SJSA1 (cell line): ENCODE data around the gene SH3GL3. TPM values are rescaled to one million over a fixed set of nuclear protein-coding genes. Genes with fewer than 3 reads are reported as not detected.
A peak's percentile ranks its signal among the peaks of the same experiment; 100 is the strongest.

Experiments
- DNase-seq, 2 experiments: peaks; one replicate each; pipeline ENCODE4 v3.0.0-alpha.2; 2015 to 2020; ENCODE audit warnings: low spot score in 2 of 2, low read depth in 1 of 2
- H3K27ac ChIP-seq: fragments of 250-450 bp; sonication (Bioruptor Pico); 2 replicates; pipeline ENCODE4 v1.5.1; 2020; ENCODE audit warnings: mild to moderate bottlenecking, moderate library complexity
- H3K27me3 ChIP-seq: fragments of 250-450 bp; sonication (Bioruptor Pico); replicated peaks from 2 replicates; pipeline ENCODE4 v1.5.1; 2020; ENCODE audit warnings: mild to moderate bottlenecking, moderate library complexity
- H3K36me3 ChIP-seq: fragments of 250-450 bp; sonication (Bioruptor Pico); 2 replicates; pipeline ENCODE4 v1.5.1; 2020; ENCODE audit warnings: mild to moderate bottlenecking
- H3K4me1 ChIP-seq: fragments of 250-450 bp; sonication (Bioruptor Pico); replicated peaks from 2 replicates; pipeline ENCODE4 v1.6.1; 2021; ENCODE audit warnings: mild to moderate bottlenecking
- H3K4me3 ChIP-seq: fragments of 250-450 bp; sonication (Bioruptor Pico); 2 replicates; pipeline ENCODE4 v1.5.1; 2020; ENCODE audit warnings: mild to moderate bottlenecking
- H3K9me3 ChIP-seq: fragments of 250-450 bp; sonication (Bioruptor Pico); replicated peaks from 2 replicates; pipeline ENCODE4 v1.5.1; 2020; ENCODE audit warnings: mild to moderate bottlenecking
- total RNA-seq: library from RNA; depleted of rRNA; stranded (reverse); fragments of >200 nt; shearing (Covaris generic); gene quantifications from 2 replicates; pipeline ENCODE4 v1.2.3, GENCODE V29; 2014

Gene SH3GL3
- total RNA-seq, 1 experiment from 2014 or later, result 0.66 TPM

- 0 out of 2 replicates have a peak, but pooled peaks cover 8% of the 10 kb centered on the region for H3K9me3 ChIP-seq
- no peak overlapping the region for H3K4me3 ChIP-seq
- no peaks in the 10 kb centered on the region; the same call in 1 of the 2 replicates for H3K27me3 ChIP-seq
- no peak for DNase-seq
- H3K36me3 ChIP-seq, result no peaks in the 10 kb centered on the region
- H3K27ac ChIP-seq, result no peak overlapping the region
- H3K4me1 ChIP-seq, result peaks cover 6% of the 10 kb centered on the region; the same call in 1 of the 2 replicates
These were observed 205.6 kb downstream of the SH3GL3 start for GRCh38 chr15:83652626-83653204.

- Histone ChIP-seq H3K4me1 (peaks cover 6% of the 10 kb centered on the region; the same call in 1 of the 2 replicates), H3K27ac (no peak overlapping the region), H3K9me3 (0 out of 2 replicates have a peak, but pooled peaks cover 8% of the 10 kb centered on the region), H3K36me3 (no peaks in the 10 kb centered on the region), H3K27me3 (no peaks in the 10 kb centered on the region; the same call in 1 of the 2 replicates), H3K4me3 (no peak overlapping the region)
- no peak for DNase-seq
These were observed 206.1 kb downstream of the SH3GL3 start for GRCh38 chr15:83653288-83653638.

- Histone ChIP-seq H3K27me3 (no peaks in the 10 kb centered on the region; the same call in 1 of the 2 replicates), H3K9me3 (0 out of 2 replicates have a peak, but pooled peaks cover 8% of the 10 kb centered on the region), H3K36me3 (no peaks in the 10 kb centered on the region), H3K4me3 (peak within 1 kb of the TSS; percentile 29), H3K27ac (no peak within 1 kb of the TSS), H3K4me1 (peaks cover 6% of the 10 kb centered on the region; the same call in 1 of the 2 replicates)
- peak; percentile 34 to 77 for DNase-seq
These were observed 206.7 kb downstream of the SH3GL3 start, which contains the start of gene ADAMTSL3 for GRCh38 chr15:83653639-83654378. ADAMTSL3 (plus strand) TSS chr15:83654123; CDS start chr15:83655762, 1,639 bp downstream.

GRCh38 chr15:83654379-83655236 is 207.5 kb downstream of the SH3GL3 start:
- Histone ChIP-seq H3K9me3 (0 out of 2 replicates have a peak, but pooled peaks cover 8% of the 10 kb centered on the region), H3K27me3 (no peaks in the 10 kb centered on the region; the same call in 1 of the 2 replicates), H3K4me1 (peaks cover 6% of the 10 kb centered on the region; the same call in 1 of the 2 replicates), H3K27ac (no peak overlapping the region), H3K4me3 (peak overlapping the region; percentile 29; the same call in 1 of the 2 replicates), H3K36me3 (no peaks in the 10 kb centered on the region)
- DNase-seq, result no peak

DNA sequence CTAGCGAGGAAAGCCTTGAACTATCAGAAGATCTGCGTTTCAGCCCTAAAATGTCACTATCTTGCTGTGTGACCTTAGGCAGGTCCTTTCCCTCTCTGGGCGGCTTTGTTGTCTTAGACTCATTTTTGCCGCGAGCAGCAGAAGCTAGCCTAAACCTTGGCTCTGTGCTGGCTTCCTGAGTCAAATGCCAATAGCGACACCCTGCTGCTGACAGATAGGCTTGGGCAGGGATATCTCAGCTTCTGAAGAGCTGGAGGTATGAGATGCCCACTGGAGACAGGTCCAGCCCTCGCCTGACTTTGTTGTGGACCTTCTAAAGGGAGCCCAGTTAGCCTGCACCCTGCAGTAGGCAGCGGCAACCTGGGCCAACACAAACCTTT is 208.1 kb downstream of the SH3GL3 start:
- H3K4me3 ChIP-seq, result no peak overlapping the region
- peaks cover 6% of the 10 kb centered on the region; the same call in 1 of the 2 replicates for H3K4me1 ChIP-seq
- H3K27ac ChIP-seq, result no peak overlapping the region
- no peak for DNase-seq
- no peaks in the 10 kb centered on the region; the same call in 1 of the 2 replicates for H3K27me3 ChIP-seq
- no peaks in the 10 kb centered on the region for H3K36me3 ChIP-seq
- 0 out of 2 replicates have a peak, but pooled peaks cover 8% of the 10 kb centered on the region for H3K9me3 ChIP-seq

GRCh38 chr15:83656192-83656591 is 209.1 kb downstream of the SH3GL3 start:
- H3K9me3 ChIP-seq, result 0 out of 2 replicates have a peak, but pooled peaks cover 8% of the 10 kb centered on the region
- H3K4me3 ChIP-seq, result no peak overlapping the region
- no peak for DNase-seq
- no peaks in the 10 kb centered on the region for H3K36me3 ChIP-seq
- H3K4me1 ChIP-seq, result peaks cover 6% of the 10 kb centered on the region; the same call in 1 of the 2 replicates
- H3K27me3 ChIP-seq, result no peaks in the 10 kb centered on the region; the same call in 1 of the 2 replicates
- H3K27ac ChIP-seq, result no peak overlapping the region

DNA sequence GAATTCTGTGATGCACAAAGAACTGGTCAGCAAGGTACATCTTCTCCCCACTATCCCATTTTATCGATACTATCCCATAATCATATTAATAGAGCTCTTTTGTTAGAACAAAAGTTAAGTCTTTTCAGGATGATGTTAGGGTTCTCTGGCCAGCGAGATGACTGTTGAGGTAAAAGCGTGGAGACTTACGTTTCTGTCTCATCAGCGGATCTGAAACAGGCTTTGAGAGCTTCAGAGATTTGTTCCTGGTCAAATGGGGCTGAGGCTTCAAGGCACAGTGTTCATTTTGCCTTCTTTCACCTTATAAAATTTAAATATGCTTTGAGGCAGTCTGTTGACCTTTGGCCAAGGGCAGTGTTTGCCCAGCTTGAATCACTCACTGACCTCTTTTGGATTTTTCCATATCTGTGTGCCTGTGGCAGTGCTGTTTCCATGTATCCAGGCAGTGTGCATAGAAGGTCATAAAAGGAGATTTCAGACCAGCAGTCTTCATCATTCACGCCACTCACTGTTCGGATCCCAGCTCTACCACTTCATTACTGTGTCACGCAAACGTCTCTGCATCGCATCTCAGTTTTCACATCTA is 209.9 kb downstream of the SH3GL3 start:
- H3K36me3 ChIP-seq, result no peaks in the 10 kb centered on the region
- 0 out of 2 replicates have a peak, but pooled peaks cover 8% of the 10 kb centered on the region for H3K9me3 ChIP-seq
- H3K4me3 ChIP-seq, result no peak overlapping the region
- DNase-seq, result no peak
- H3K27ac ChIP-seq, result no peak overlapping the region
- no peaks in the 10 kb centered on the region for H3K27me3 ChIP-seq
- peaks cover 6% of the 10 kb centered on the region; the same call in 1 of the 2 replicates for H3K4me1 ChIP-seq

- Histone ChIP-seq H3K9me3 (0 out of 2 replicates have a peak, but pooled peaks cover 6% of the 10 kb centered on the region), H3K4me1 (peaks cover 6% of the 10 kb centered on the region; the same call in 1 of the 2 replicates), H3K36me3 (no peaks in the 10 kb centered on the region), H3K4me3 (no peak overlapping the region), H3K27me3 (no peaks in the 10 kb centered on the region), H3K27ac (no peak overlapping the region)
- no peak for DNase-seq
These were observed 210.4 kb downstream of the SH3GL3 start for GRCh38 chr15:83657549-83657948.

DNA sequence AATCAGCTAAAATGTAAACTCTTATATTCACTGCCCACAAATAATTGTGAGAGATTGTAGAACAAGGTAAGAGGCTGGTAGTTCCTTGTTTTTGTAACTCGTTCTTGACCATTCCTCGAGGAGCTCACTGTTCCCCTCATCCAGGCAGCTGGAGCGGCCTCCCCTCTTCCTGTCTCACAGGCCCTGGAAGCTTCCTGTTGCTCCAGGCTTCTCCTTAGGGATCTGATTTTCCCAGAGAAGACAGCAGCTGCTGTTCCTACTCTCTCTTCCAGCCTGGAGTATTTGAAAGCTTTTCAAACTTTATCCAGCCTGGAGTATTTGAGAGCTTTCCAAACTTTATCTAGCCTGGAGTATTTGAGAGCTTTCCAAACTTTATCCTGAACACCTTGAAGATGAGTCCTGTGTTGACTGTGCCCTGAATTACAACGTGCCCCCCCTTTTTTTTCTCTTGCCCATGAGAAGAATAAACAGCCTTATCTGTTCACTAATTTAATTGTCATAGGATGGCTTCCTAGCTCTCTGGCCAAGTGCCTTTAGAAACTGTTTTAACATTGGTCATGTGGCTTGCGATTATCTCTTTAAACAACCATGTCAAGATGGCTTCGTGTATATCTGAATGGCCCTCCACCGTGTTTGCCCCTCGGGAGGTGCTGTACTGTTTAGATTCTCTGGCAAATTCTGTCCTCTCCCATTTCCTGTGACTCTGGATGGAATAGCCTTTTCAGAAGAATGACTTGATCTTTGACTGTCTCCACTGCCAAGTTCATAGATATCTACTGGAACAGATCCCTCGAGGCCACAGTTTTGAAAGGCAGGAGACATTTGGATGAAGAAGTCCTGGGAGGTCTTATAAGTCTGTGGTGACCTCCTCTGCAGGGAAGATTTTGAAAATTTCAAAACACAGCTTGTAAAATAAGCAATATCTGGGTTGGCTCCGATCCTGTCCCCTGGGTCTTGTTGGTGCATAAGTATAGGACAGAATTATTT is 211.6 kb downstream of the SH3GL3 start:
- DNase-seq, result no peak
- no peaks in the 10 kb centered on the region for H3K36me3 ChIP-seq
- H3K4me1 ChIP-seq, result peaks cover 6% of the 10 kb centered on the region; the same call in 1 of the 2 replicates
- no peaks in the 10 kb centered on the region for H3K27me3 ChIP-seq
- H3K27ac ChIP-seq, result no peak overlapping the region
- no peak overlapping the region for H3K4me3 ChIP-seq
- H3K9me3 ChIP-seq, result 0 out of 2 replicates have a peak, but pooled peaks cover 6% of the 10 kb centered on the region

- Histone ChIP-seq H3K9me3 (0 out of 2 replicates have a peak, but pooled peaks cover under 1% of the 10 kb centered on the region), H3K27me3 (no peaks in the 10 kb centered on the region), H3K4me3 (no peak overlapping the region), H3K27ac (no peak overlapping the region), H3K4me1 (no peaks in the 10 kb centered on the region; the same call in 1 of the 2 replicates), H3K36me3 (no peaks in the 10 kb centered on the region)
- DNase-seq, result no peak
These were observed 212.3 kb downstream of the SH3GL3 start for GRCh38 chr15:83659417-83659812.

DNA sequence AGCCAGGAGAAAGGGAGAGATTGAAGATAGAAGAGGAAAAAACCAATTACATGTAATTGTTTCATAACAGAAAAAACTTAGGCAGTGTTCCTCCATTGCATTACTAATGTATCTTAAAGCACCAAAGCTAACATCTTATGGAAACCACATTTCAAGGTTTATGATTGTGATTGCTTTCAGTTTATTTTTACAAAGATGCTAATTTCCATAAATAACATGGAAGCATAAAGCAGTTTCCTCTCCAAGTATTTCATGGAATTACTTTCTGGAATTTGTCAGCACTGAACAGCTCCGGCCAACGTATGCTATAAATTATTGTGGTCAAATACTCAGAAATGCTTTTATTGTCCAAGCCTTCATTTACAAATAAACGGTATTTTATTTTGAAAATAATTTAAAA is 218.3 kb downstream of the SH3GL3 start:
- no peaks in the 10 kb centered on the region for H3K9me3 ChIP-seq
- no peaks in the 10 kb centered on the region for H3K36me3 ChIP-seq
- no peak for DNase-seq
- H3K4me1 ChIP-seq, result peaks cover 3% of the 10 kb centered on the region
- no peaks in the 10 kb centered on the region for H3K27me3 ChIP-seq
- H3K4me3 ChIP-seq, result no peak overlapping the region
- H3K27ac ChIP-seq, result no peak overlapping the region
